SK-N-SH (cell line): ENCODE results near the gene SLAMF7. TPM values are rescaled to one million over a fixed set of nuclear protein-coding genes. Genes with fewer than 3 reads are reported as not detected.

ENCODE experiments used
- CTCF ChIA-PET: fragments of 300-600, 350-600 bp; formaldehyde crosslinking; extraction: SDS; loops from one replicate; lab custom pipeline; 2021; lab: Yijun Ruan, JAX
- POLR2A ChIA-PET: fragments of 350-600 bp; sonication (Branson Sonifier 250); formaldehyde crosslinking; extraction: SDS; loops from one replicate; lab custom pipeline; 2020; ENCODE audit warnings: antibody characterized with exemption, inconsistent platforms; lab: Yijun Ruan, JAX
- DNase-seq: peaks from one replicate; pipeline ENCODE4 v3.0.0; 2012
- H2AFZ ChIP-seq: fragments of 200-600 bp; sonication (generic); 2 replicates; pipeline ENCODE4 v1.8.1; 2016; ENCODE audit warnings: antibody characterized with exemption, mild to moderate bottlenecking, low read depth
- H3F3A ChIP-seq: fragments of 200-600 bp; sonication (generic); replicated peaks from 2 replicates; pipeline ENCODE3; 2016; ENCODE audit warnings: antibody characterized with exemption, mild to moderate bottlenecking; ENCODE audit not compliant: insufficient read depth
- H3K27ac ChIP-seq, 2 experiments: fragments of 200-500 bp in 1 of 2; fragments of 200-600 bp in 1 of 2; sonication (Bioruptor generic) in 1 of 2; sonication (generic), shearing (Covaris generic) in 1 of 2; 2 replicates each; pipeline versions ENCODE4 v1.5.1 to v1.6.1; 2014 to 2016; ENCODE audit warnings: low read depth in 2 of 2, inconsistent platforms in 1 of 2, low read length in 1 of 2, mild to moderate bottlenecking in 1 of 2, mixed read lengths in 1 of 2
- H3K27me3 ChIP-seq: fragments of 200-600 bp; sonication (generic), shearing (Covaris generic); 2 replicates; pipeline ENCODE4 v1.6.1; 2016; ENCODE audit warnings: mixed run types; ENCODE audit not compliant: insufficient read depth
- H3K36me3 ChIP-seq, 2 experiments: fragments of 200-500 bp in 1 of 2; fragments of 200-600 bp in 1 of 2; sonication (Bioruptor generic) in 1 of 2; sonication (generic) in 1 of 2; replicated peaks in 1 of 2; 2 replicates each; pipeline versions ENCODE3 to v1.5.1; 2014 to 2016; ENCODE audit warnings: low read length in 1 of 2, mild to moderate bottlenecking in 1 of 2; ENCODE audit not compliant: insufficient read depth in 2 of 2, control insufficient read depth in 1 of 2
- H3K4me1 ChIP-seq, 2 experiments: fragments of 200-500 bp in 1 of 2; fragments of 200-600 bp in 1 of 2; sonication (Bioruptor generic) in 1 of 2; sonication (generic), shearing (Covaris generic) in 1 of 2; 2 replicates each; pipeline versions ENCODE4 v1.5.1 to v1.6.1; 2014 to 2016; ENCODE audit warnings: low read depth in 1 of 2, low read length in 1 of 2, mixed run types in 1 of 2; ENCODE audit not compliant: insufficient read depth in 2 of 2, control insufficient read depth in 1 of 2
- H3K4me2 ChIP-seq: fragments of 200-600 bp; sonication (generic), shearing (Covaris generic); 2 replicates; pipeline ENCODE4 v1.6.1; 2017; ENCODE audit warnings: mixed run types
- H3K4me3 ChIP-seq, 2 experiments: fragments of 200-500 bp in 1 of 2; fragments of 200-600 bp in 1 of 2; sonication (Bioruptor generic) in 1 of 2; sonication (generic), shearing (Covaris generic) in 1 of 2; 2 replicates each; pipeline versions ENCODE4 v1.5.1 to v1.8.1; 2014 to 2016; ENCODE audit warnings: low read depth in 2 of 2, inconsistent platforms in 1 of 2, low read length in 1 of 2, mild to moderate bottlenecking in 1 of 2, mixed read lengths in 1 of 2, moderate library complexity in 1 of 2
- H3K79me2 ChIP-seq: fragments of 200-600 bp; sonication (generic); 2 replicates; pipeline ENCODE4 v1.8.1; 2017; ENCODE audit warnings: mild to moderate bottlenecking; ENCODE audit not compliant: insufficient read depth
- H3K9ac ChIP-seq: fragments of 200-600 bp; sonication (generic); 2 replicates; pipeline ENCODE4 v1.6.1; 2017; ENCODE audit warnings: mixed run types
- H3K9me2 ChIP-seq: fragments of 200-600 bp; sonication (generic); 2 replicates; pipeline ENCODE4 v1.6.1; 2017; ENCODE audit warnings: mixed run types
- H3K9me3 ChIP-seq: fragments of 200-600 bp; sonication (generic); 2 replicates; pipeline ENCODE4 v1.6.1; 2017; ENCODE audit warnings: mixed run types, mild to moderate bottlenecking, moderate library complexity
- H4K20me1 ChIP-seq: fragments of 200-600 bp; sonication (generic); 2 replicates; pipeline ENCODE4 v1.6.1; 2017; ENCODE audit warnings: mild to moderate bottlenecking, mixed run types; ENCODE audit not compliant: insufficient read depth
- CHD2 ChIP-seq: fragments of 150-350 bp; IDR thresholded peaks from 2 replicates; pipeline ENCODE4 v1.6.1; 2018; ENCODE audit warnings: low read length; ENCODE audit not compliant: partially characterized antibody
- ELF1 ChIP-seq: IDR thresholded peaks from 2 replicates; pipeline ENCODE4 v1.4.0; 2012
- EP300 ChIP-seq, 2 experiments: IDR thresholded peaks; 2 replicates each; pipeline versions ENCODE4 v1.4.0 to v1.6.1; 2012; ENCODE audit warnings: borderline replicate concordance in 1 of 2, low read depth in 1 of 2, low read length in 1 of 2
- EZH2phosphoT487 ChIP-seq: fragments of 200-600 bp; sonication (generic); IDR thresholded peaks from 2 replicates; pipeline ENCODE4 v1.6.1; 2017; ENCODE audit warnings: low read depth, mixed run types, mild to moderate bottlenecking, antibody characterized with exemption, moderate library complexity, borderline replicate concordance
- FOSL2 ChIP-seq: IDR thresholded peaks from 2 replicates; pipeline ENCODE4 v1.4.0; 2012; ENCODE audit warnings: low read depth, mild to moderate bottlenecking, moderate library complexity, borderline replicate concordance
- FOXJ3 ChIP-seq: sonication (generic); formaldehyde crosslinking; IDR thresholded peaks from 2 replicates; pipeline ENCODE4 v1.5.1; 2020; ENCODE audit warnings: mild to moderate bottlenecking, missing genetic modification reagents
- GABPA ChIP-seq: IDR thresholded peaks from 2 replicates; pipeline ENCODE4 v1.4.0; 2012; ENCODE audit warnings: low read depth, mild to moderate bottlenecking
- GATA2 ChIP-seq: sonication (generic); formaldehyde crosslinking; IDR thresholded peaks from 2 replicates; pipeline ENCODE4 v1.5.0; 2020; ENCODE audit warnings: mild to moderate bottlenecking, missing genetic modification reagents
- JUND ChIP-seq: IDR thresholded peaks from 2 replicates; pipeline ENCODE4 v1.4.0; 2012
- MAX ChIP-seq: IDR thresholded peaks from 2 replicates; pipeline ENCODE4 v1.4.0; 2012; ENCODE audit warnings: low read depth
- MEF2A ChIP-seq: IDR thresholded peaks from 2 replicates; pipeline ENCODE4 v1.4.0; 2012; ENCODE audit warnings: low read depth, borderline replicate concordance
- MXI1 ChIP-seq: IDR thresholded peaks from 2 replicates; pipeline ENCODE4 v1.6.1; 2012; ENCODE audit warnings: mild to moderate bottlenecking, low read depth, low read length, improper control_type of control experiment
- NFIC ChIP-seq: IDR thresholded peaks from 2 replicates; pipeline ENCODE4 v1.4.0; 2012; ENCODE audit warnings: borderline replicate concordance
- NRF1 ChIP-seq: IDR thresholded peaks from 2 replicates; pipeline ENCODE4 v1.6.1; 2012; ENCODE audit warnings: low read depth, mild to moderate bottlenecking, low read length
- RCOR1 ChIP-seq: fragments of 150-350 bp; IDR thresholded peaks from 2 replicates; pipeline ENCODE4 v1.6.1; 2017; ENCODE audit warnings: antibody characterized with exemption, low read length
- SIN3A ChIP-seq: IDR thresholded peaks from 2 replicates; pipeline ENCODE4 v1.6.1; 2012; ENCODE audit warnings: low read depth, mild to moderate bottlenecking, low read length, moderate library complexity, borderline replicate concordance
- SMC3 ChIP-seq: IDR thresholded peaks from 2 replicates; pipeline ENCODE4 v1.6.1; 2012; ENCODE audit warnings: low read depth, low read length, improper control_type of control experiment
- WGBS: methylation state at CpG from one replicate; pipeline ENCODE4 v1.1.6; 2017; ENCODE audit warnings: low lambda C conversion rate; 5-methylcytosine and 5-hydroxymethylcytosine counted together
- polyA plus RNA-seq, 3 experiments: library from polyadenylated mRNA; depleted of rRNA; stranded (reverse); fragments of >200 nt; gene quantifications; 2 replicates each; pipeline ENCODE4 v1.2.3, GENCODE V29; 2012
- TF ChIP-seq, protein P1 (sequence below): fragments of 150-350 bp; IDR thresholded peaks from 2 replicates; pipeline ENCODE4 v1.6.1; 2016; ENCODE audit warnings: mild to moderate bottlenecking, low read depth, low read length
- TF ChIP-seq, protein P2 (sequence below): IDR thresholded peaks from 2 replicates; pipeline ENCODE4 v1.6.1; 2012; ENCODE audit warnings: mild to moderate bottlenecking, low read depth, low read length, moderate library complexity

Gene SLAMF7
- polyA plus RNA-seq, 1 of the 3 experiments (the other 2 are of a cell fraction), result not detected

GRCh38 chr1:160755911-160756848 is 17.1 kb downstream of the SLAMF7 start:
- no peaks in the 10 kb centered on the region for H3K9me2 ChIP-seq
- ChIA-PET CTCF (interaction anchor here (0.9 kb wide), 1 partner anchor 43 kb away, joined by 3 read pairs; no protein-coding TSS in a partner anchor), POLR2A (no interaction called here)
- H3K4me3 ChIP-seq, result no peak overlapping the region
- no peaks in the 10 kb centered on the region for H4K20me1 ChIP-seq
- no peaks in the 10 kb centered on the region for H3K36me3 ChIP-seq
- no peak overlapping the region for H3K9ac ChIP-seq
- no peak overlapping the region for H3K27ac ChIP-seq
- H3K9me3 ChIP-seq, result no peaks in the 10 kb centered on the region
- H3K4me2 ChIP-seq, result no peak overlapping the region
- H3F3A ChIP-seq, result no peaks in the 10 kb centered on the region
- H3K27me3 ChIP-seq, result peaks cover 13% of the 10 kb centered on the region; the same call in 1 of the 2 replicates
- no peaks in the 10 kb centered on the region for H3K4me1 ChIP-seq
- WGBS, result under 1% methylated on average over 5 of the region's 5 CpGs
- no peak for DNase-seq
- H3K79me2 ChIP-seq, result no peaks in the 10 kb centered on the region
- no peak for TF ChIP-seq EP300 (IDR thresholded peaks at IDR 0.05; ENCODE audit: borderline replicate concordance in 1 of 2, low read depth in 1 of 2, low read length in 1 of 2)
- TF ChIP-seq MEF2A, result no peak
- no peak for TF ChIP-seq RCOR1
- TF ChIP-seq MXI1, result no peak
- TF ChIP-seq GABPA, result no peak
- TF ChIP-seq GATA2 (CRISPR knock-in tag), result no peak
- no peak for TF ChIP-seq ELF1
- TF ChIP-seq SMC3, result no peak
- TF ChIP-seq FOSL2, result no peak
- TF ChIP-seq, protein P1, sequence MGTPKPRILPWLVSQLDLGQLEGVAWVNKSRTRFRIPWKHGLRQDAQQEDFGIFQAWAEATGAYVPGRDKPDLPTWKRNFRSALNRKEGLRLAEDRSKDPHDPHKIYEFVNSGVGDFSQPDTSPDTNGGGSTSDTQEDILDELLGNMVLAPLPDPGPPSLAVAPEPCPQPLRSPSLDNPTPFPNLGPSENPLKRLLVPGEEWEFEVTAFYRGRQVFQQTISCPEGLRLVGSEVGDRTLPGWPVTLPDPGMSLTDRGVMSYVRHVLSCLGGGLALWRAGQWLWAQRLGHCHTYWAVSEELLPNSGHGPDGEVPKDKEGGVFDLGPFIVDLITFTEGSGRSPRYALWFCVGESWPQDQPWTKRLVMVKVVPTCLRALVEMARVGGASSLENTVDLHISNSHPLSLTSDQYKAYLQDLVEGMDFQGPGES, result no peak
- TF ChIP-seq NRF1, result no peak
- TF ChIP-seq CHD2, result no peak
- TF ChIP-seq FOXJ3 (CRISPR knock-in tag), result no peak
- TF ChIP-seq NFIC, result no peak
- TF ChIP-seq JUND, result no peak
- TF ChIP-seq MAX, result no peak
- no peak for TF ChIP-seq SIN3A
- TF ChIP-seq, protein P2, sequence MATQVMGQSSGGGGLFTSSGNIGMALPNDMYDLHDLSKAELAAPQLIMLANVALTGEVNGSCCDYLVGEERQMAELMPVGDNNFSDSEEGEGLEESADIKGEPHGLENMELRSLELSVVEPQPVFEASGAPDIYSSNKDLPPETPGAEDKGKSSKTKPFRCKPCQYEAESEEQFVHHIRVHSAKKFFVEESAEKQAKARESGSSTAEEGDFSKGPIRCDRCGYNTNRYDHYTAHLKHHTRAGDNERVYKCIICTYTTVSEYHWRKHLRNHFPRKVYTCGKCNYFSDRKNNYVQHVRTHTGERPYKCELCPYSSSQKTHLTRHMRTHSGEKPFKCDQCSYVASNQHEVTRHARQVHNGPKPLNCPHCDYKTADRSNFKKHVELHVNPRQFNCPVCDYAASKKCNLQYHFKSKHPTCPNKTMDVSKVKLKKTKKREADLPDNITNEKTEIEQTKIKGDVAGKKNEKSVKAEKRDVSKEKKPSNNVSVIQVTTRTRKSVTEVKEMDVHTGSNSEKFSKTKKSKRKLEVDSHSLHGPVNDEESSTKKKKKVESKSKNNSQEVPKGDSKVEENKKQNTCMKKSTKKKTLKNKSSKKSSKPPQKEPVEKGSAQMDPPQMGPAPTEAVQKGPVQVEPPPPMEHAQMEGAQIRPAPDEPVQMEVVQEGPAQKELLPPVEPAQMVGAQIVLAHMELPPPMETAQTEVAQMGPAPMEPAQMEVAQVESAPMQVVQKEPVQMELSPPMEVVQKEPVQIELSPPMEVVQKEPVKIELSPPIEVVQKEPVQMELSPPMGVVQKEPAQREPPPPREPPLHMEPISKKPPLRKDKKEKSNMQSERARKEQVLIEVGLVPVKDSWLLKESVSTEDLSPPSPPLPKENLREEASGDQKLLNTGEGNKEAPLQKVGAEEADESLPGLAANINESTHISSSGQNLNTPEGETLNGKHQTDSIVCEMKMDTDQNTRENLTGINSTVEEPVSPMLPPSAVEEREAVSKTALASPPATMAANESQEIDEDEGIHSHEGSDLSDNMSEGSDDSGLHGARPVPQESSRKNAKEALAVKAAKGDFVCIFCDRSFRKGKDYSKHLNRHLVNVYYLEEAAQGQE, result no peak
- no peak for TF ChIP-seq EZH2phosphoT487
- no peak overlapping the region for H2AFZ ChIP-seq
